HTR-8/SVneo (cell line): Measurements from ENCODE around the gene GORASP2.

ENCODE experiments used
- DNase-seq: peaks from one replicate; pipeline ENCODE4 v3.0.0; 2011; ENCODE audit warnings: low spot score, mixed read lengths; ENCODE audit not compliant: insufficient read length
- FAIRE-seq: peaks from 2 replicates; lab custom pipeline; 2011; peaks lifted over from hg19 to GRCh38; lab: Jason Lieb, UNC

The GORASP2 gene

DNA sequence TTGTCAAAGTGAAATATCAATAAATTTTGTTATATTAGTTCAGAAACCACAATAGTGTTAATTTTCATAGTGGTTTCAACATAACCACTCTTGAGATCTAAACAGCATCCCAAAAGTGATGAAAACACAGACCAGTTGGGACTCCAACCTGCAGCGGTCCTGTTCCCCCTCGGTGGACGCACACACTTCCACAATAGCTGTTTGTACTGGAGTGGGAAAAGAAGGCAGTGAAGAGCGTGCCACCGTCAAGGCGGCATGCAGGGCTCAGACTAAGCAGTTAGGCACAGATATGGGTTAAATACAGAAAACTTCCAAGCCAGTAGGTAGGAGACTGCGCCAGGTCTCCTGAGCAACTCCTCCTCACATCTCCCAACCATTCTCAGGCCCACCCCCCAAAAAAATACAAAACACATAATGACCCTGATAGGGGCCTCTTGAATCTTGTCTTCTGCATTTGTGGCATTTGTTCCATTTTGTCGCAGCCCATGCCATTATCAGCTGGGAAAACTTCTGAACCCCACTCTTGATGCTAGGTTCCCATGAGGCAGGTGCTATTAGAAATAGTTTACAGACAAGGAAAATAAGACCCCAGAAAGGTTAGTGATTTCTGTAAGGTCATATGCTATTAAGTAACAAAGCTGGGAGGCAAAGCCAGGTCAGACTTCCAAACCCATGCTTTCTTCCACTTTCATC, 57.7 kb downstream of the GORASP2 start:
- FAIRE-seq, result no peak
- no peak for DNase-seq

DNA sequence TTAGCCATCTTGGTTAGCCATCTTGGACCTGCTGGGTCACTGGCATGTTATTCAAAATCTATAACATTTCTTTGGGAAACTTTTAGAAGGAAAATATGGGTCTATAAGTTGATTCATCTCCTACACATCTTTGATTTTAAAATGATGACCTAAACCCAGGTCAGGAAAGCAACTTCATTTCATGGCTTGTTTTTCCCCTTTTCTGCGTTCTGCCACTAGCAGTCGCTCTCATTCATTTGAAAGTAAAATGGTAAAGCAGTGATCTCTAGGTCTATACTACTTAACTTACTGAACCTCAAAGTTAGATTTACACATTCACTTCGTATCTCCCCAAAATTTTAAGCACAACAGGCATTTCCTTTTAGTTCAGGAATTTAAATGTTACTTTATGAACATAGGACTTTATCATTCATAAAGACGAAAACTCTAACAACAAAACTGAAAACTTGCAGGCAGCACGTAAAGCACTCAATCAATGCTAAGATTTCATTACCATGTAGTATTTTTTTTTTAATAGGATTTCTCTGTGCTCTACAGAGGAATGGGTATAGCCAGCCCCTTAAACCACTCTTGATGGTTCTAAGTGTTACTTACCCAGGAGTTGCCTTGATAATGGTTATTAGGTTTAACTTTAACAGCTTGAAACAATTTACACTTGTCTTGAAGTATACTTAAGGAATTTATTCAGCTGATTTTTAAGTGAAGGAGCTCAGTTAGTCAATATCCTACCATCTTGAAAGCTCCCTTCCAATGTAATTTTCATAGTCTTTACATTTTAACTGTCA, 62.5 kb downstream of the GORASP2 start:
- no peak for DNase-seq
- no peak for FAIRE-seq

DNA sequence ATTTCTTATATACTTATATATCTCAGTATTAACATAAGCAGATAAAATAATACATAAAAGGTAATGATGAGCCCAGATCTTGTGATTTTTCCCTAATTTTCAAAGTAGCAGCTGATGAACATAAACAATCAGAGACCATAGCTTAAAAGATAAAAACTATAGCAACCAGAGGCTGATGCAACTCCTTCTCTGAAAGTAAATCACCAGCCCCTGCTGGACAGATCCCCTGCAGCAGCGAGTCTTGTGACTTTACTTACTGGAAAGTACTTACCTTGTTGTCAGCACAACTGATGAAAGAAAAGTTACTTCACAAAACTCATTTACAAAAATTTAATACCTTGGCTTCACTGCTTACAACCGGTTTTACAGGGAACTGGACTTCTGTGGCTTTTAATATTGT, 67.3 kb downstream of the GORASP2 start:
- FAIRE-seq, result no peak
- no peak for DNase-seq

DNA sequence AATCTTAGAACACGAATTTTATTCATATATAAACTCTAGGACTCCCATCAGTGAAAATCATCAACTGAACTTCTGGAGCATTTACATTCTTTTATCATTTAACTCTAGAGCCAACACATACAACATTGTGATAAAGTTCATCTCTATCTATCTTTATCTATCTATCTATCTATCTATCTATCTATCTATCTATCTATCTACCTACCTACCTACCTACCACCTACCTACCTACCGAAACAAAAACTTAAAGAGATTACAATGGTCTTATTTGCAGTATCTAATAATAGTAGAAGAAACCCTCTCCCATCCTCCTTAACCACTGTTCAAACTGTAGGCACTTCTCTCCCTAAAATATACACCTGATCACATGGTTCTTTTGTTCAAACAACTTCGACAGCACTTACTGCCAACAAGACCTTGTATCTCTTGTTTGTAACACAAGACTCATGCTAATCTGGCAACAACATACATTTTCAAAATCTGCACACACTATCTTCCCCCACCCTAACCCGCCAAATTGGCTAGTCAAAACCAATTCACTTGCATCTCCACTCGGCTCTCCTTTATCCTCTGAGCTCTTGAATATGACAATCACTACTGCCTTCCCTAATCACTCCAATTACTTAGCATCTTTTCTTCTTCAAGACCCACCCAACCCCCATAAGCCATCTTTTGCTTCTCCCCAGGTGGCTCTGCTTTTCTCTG, 69.0 kb downstream of the GORASP2 start:
- no peak for FAIRE-seq
- DNase-seq, result no peak

DNA sequence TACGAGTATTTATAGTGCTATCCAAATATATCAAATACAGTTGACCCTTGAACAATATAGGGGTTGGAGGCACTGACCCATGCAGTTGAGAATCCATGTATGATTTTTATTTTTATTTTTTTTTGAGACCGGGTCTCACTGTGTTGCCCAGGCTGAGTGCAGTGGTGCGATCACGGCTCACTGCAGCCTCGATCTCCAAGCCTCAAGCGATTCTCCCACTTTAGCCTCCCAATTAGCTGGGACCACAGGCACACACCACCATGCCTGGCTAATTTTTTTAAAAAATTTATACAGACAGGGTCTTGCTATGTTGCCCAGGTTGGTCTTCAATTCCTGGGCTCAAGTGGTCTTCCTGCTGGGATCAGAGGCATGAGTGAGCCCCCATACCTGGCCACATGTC, 70.6 kb downstream of the GORASP2 start:
- DNase-seq (no peak), FAIRE-seq (no peak)

DNA sequence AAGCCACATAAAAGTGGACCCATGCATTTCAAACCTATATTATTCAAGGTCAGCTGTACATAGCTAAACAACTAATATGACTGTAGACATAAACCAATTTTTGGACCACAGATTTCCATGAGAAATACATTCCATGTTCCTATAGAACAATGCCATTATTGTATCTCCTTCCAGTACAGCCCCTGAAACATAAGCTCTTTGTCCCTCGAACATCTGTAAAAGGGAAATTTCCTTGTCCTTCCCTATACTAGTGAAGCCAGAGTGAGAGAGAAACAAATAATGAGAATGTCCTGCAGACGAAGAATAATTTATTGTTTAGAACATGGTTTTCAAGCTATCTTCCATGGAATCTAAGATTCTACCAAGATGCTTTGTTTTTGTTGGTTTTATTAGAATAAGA, 75.3 kb downstream of the GORASP2 start:
- DNase-seq (no peak), FAIRE-seq (no peak)

DNA sequence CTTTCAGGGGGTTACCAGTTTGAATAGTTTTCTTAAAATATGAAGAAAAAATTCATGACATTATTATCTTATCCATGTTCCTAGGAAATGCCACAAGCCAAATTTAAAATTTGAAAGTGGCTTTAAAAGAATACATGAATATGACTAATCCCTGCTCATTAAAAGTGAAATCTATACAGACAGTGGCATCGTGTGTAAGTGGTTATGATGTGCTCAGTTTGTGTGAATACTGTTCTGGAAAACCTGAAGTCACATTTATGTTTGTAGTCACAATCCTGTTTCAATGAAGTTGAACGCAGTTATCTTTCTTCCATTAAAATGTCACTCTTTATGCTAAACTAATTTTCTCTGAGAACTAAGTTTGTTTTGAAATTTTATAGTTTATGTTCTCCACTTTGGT, 75.8 kb downstream of the GORASP2 start:
- DNase-seq, result no peak
- no peak for FAIRE-seq

DNA sequence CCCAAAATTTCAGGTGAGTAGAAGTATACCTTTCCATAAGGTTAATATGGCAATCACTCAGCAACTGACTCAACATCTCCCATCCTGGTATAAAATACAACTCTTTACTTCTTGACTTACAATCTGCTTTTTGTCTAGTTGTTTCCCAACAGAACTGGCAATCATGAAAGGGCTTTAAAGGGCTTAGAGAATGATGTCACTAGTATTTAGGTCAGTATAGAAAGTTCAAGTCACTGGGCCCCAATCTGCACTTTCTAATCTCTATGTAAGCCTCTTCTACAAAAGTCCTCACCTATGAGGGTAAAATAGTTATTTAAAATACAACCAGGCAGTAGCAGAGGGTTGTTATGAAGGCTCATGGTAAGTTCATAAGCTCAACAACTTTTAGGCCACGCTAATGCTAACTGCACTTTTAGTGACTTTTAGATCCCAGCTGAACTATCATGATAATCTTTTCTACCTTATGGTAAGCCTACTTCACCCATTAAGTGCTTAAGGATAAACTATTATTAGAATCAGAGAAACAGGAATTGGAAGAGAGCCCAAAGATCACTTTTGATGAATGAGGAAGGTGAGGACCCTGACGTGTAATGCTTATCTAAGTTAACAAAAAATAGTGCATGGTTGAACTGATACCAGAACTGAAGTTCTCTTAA, 79.6 kb downstream of the GORASP2 start:
- no peak for FAIRE-seq

DNA sequence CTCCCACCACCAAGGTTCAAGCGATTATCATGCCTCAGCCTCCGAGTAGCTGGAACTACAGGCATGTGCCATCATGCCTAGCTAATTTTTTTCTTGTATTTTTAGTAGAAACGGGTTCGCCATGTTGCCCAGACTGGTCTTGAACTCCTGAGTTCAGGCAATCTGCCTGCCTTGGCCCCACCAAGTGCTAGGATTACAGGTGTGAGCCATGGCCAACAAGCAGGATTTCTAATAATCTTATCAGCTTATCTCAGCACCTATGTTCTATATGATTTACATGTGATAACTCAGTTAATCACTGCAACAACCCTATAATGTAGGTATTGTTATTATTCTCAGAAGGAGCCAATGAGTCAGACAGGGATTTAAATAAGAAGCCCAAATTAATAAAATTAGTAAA, 80.3 kb downstream of the GORASP2 start:
- DNase-seq (no peak), FAIRE-seq (no peak)

More for the DNA sequence above, 79.6 kb downstream of the GORASP2 start:
- DNase-seq, result no peak

DNA sequence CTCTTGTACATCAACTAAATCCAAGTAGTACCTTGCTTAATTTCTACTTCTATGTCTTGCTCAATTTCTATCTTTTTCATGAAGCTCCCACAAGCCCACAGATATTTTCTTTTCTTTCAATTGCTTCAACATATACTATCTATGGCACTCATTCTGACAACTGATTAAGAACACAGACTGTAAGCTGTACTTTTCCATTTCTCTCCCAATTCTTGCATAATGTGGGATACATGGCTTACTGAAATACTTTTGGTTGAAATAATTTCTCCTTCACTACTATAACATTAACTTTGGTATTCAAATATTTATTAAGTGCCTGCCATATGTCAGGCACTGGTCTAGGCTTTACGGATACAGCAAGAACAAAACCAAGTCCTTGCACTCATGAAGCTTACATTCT, 84.8 kb downstream of the GORASP2 start:
- FAIRE-seq (no peak), DNase-seq (no peak)

DNA sequence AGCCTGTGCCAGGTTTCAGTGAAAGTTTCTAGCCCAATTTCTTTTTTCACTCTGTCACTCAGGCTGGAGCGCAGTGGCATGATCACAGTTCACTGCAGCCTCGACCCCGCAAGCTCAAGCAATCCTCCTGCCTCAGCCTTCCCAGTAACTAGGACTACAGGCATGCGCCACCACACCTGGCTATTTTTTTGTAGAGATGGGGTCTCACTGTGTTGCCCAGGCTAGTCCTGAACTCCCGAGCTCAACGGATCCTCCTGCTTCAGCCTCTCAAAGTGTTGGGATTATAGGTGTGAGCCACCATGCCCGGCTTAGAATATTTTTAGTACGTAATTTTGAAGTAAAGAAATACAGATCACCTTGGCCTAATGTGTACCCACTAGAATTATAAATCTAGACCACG, 87.1 kb downstream of the GORASP2 start:
- no peak for FAIRE-seq

More for the DNA sequence above, 87.1 kb downstream of the GORASP2 start:
- no peak for DNase-seq
